Loucy (cell line): ENCODE measurements around the gene OR8H1.

ENCODE experiments used
- EZH2phosphoT487 ChIP-seq: fragments of 200-600 bp; IDR thresholded peaks from 2 replicates; pipeline ENCODE4 v1.6.1; 2018; ENCODE audit warnings: antibody characterized with exemption, mild to moderate bottlenecking, moderate library complexity, borderline replicate concordance
- TF ChIP-seq, protein P1 (sequence below): fragments of 200-600 bp; sonication (generic); conservative IDR thresholded peaks from 2 replicates; pipeline ENCODE4 v1.5.1; 2014; ENCODE audit warnings: mild to moderate bottlenecking, antibody characterized with exemption, low read length

DNA sequence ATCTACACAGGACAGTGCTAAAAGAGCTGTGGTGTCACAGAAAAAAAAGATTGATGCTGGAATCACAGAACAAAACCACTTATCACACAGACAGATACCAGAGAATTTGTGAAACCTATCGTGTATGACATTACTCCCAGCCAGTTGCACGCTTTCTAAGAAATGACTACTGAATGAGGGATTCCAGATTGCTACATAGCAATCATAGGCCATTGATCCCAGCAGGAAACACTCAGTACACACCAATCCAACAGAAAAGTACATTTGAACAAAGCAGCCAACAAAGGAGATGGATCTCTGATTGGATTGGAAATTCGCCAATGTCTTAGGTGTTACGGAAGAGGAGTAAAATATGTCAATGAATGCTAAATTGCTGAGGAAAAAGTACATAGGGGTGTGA lies 4.8 kb upstream of the OR8H1 start:
- no peak for TF ChIP-seq EZH2phosphoT487
- TF ChIP-seq, protein P1, sequence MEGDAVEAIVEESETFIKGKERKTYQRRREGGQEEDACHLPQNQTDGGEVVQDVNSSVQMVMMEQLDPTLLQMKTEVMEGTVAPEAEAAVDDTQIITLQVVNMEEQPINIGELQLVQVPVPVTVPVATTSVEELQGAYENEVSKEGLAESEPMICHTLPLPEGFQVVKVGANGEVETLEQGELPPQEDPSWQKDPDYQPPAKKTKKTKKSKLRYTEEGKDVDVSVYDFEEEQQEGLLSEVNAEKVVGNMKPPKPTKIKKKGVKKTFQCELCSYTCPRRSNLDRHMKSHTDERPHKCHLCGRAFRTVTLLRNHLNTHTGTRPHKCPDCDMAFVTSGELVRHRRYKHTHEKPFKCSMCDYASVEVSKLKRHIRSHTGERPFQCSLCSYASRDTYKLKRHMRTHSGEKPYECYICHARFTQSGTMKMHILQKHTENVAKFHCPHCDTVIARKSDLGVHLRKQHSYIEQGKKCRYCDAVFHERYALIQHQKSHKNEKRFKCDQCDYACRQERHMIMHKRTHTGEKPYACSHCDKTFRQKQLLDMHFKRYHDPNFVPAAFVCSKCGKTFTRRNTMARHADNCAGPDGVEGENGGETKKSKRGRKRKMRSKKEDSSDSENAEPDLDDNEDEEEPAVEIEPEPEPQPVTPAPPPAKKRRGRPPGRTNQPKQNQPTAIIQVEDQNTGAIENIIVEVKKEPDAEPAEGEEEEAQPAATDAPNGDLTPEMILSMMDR = no peak
